Fibroblast of upper back skin (primary cell): Measurements from ENCODE around the gene AP3D1.
"Not testable (repeated sequence)": the region's sequence is repeated elsewhere in the genome, so short reads cannot be mapped to it uniquely, and the experiment has no call there.

Experiments
- DNase-seq: peaks from one replicate; pipeline ENCODE4 v3.0.0-alpha.2; 2013

Gene AP3D1

DNA sequence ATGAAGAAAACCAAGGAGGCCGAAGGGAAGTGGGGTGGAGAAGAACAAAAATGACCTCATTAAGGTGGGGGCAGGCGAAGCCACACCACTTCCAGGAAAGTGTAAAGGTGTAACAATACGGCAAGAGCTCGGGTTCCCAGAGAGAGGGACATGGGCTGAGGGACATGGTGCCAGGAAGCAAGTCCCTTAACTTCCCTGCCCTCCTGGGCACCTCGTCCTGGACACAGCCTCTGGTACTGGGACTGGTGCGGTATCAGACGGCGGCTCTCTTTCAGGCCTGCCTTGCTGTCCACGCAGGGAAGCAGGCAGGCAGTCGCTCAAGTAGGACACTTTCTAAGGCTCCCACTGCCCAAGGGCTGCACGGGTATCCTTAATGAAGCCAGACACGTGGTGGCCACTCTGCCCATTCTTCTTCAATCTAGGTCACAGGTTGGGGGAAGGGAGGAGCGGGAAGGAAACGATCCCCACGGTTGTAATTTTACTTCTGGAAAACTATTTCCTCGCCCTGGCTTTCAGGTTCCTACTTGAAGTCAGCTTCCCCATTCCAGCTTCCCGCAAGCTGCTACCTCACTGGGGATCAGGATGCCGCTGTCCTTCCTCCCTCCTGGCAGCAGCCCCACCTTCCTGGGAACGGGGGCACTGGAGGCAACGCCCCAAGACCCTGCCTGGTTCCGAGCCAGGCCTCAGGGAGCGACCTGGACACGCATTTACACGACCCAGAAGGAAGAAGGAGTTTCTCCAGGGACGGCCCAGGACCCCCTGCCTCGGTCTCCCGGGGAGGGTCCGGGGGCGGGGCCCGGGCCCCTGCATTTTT is 1.2 kb downstream of the AP3D1 start:
- no peak for DNase-seq

DNA sequence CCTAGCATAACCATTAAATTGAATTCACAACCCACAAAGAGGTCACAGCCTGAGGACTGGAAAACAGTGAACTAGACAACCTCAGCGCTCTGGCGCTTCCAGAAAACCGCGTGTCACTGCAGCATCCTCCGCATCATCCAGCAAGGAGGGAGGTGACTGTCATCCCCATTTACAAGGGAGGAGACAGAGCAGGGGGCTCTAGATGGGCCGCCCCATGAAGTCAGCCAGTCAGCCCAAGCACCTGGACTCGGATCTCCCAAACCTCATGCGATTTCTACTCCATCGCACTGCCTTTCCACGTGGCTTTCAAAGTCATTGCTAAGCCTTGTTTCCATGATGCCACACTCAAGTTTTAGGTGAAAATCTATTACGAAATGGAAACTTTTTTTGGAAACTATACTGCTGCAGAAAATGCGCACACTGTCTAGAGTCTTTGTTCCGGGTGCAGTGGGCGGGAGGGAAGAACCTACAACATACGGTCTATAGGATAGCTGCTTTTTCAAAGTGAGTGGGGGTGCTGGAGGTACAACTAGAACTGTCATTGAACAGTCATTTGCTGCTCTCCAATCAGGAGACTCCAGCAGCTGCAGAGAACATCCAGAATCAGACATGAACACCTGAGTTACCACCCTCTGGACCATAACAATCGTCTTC is 2.8 kb downstream of the AP3D1 start:
- DNase-seq = no peak

DNA sequence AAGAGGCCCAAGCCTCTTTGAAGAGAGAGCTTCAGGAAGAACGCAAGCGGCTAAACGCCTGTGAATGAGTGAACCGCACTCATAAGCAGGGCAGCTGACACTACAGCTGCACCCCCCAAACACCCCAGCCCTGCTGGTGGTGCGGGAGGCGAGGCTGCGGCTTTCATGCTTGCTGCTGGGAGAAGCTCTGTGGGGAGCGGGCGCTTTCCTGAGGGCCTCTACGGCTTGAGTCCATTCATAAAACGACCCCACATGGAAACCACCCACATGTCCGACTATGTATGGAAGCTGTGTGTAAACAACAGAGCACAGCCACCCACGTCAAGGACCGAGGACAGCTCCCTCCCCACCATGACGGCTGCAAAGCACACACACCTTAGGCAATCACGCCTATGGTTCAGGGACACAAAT is 5.5 kb downstream of the AP3D1 start:
- no peak for DNase-seq

DNA sequence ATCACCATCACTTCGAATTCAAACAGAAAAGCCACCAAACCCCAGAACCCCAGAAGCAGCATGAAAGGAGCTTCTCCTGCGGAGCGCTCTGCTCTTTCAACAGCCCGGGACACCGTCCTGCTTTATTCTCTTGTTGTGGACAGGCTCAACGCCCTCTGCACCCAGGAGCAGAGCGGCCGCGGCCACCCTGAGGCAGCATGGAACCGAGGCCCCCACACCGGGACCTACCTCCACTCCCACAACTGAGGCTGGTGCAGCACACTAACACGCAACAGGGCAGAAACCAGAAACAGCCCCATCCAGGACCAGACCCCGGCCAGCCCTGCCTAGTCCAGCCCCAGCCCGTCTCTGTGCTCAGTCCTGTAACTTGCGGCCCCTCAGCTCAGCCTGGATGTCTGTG is 7.2 kb downstream of the AP3D1 start:
- DNase-seq = no peak

DNA sequence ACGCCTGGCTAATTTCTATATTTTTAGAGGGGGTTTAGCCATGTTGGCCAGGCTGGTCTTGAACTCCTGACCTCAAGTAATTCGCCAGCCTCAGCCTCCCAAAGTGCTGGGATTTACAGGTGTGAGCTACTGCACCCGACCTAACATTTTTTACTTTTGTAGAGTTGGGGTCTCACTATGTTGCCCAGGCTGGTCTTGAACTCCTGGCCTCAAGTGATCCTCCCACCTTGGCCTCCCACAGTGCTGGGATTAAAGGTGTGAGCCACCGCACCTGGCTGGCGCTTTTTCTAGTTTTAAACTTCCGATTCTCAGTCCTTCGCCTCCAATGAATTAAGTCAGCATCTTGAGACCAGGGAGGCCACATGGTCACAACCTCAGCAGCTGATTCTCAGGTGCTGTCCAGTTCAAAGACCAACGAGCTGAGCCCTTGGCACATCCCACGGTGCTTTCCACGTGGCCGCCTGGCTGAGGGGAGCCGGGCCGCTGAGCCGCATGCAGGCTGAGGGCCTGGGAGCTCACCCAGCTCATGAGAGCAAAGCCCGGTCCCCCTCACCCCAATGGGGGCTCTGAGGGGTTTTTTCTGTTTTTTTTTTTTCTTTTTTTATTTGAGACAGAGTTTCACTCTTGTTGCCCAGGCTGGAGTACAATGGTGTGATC is 9.1 kb downstream of the AP3D1 start:
- no peak for DNase-seq

DNA sequence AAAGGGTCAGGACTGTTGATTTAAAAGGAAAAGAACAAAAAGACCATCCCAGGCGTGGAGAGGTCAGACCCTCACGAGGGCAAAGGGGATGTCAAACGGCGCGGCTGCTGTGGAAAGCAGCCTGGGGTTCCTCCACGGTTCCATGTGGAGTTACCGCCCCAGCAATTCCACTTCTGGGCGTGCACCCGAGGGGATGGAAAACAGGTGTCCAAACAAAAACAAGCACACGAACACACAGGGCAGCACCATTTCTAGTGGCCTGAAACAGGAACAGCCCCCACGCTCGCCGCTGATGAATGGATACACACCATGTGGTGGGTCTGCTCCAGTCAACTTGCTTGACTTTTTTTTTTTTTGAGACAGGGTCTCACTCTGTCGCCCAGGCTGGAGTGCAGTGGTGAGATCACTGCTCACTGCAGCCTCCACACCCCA is 11.2 kb downstream of the AP3D1 start:
- DNase-seq = no peak

DNA sequence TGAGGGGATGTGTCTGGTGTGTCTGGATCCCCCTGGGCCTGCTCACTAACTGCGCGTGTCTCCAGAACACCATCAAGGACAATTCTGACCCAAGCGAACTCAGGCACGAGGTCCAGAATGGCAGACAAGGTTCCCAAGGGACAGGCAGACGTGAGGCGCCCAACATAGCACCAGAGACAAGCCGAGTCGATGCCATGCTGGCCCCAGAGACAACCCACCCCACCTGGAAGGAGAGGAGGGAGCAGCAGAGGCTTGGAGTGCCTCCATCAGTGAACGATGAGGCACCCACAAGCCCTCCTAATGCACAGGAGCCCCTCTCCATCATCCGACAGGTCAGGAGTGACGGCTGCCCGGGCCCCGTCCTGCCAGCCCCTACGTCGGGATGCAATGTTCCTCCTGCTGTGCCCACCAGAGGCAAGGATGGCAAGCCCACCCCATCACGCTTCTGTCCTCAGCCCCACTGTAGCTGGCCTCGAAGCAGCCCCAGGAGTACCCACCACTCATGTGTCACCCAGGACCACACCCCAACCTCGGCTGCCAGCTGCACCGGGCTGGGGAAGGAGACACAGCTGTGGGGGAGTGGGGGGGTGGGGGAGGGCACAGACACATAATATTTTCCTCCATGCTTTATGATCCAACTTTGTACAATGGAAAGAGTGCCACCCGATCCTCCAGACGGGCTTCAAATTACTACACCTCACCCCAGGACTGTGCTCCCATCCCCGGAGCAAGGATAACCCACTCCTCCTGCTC is 11.8 kb downstream of the AP3D1 start:
- no peak for DNase-seq

DNA sequence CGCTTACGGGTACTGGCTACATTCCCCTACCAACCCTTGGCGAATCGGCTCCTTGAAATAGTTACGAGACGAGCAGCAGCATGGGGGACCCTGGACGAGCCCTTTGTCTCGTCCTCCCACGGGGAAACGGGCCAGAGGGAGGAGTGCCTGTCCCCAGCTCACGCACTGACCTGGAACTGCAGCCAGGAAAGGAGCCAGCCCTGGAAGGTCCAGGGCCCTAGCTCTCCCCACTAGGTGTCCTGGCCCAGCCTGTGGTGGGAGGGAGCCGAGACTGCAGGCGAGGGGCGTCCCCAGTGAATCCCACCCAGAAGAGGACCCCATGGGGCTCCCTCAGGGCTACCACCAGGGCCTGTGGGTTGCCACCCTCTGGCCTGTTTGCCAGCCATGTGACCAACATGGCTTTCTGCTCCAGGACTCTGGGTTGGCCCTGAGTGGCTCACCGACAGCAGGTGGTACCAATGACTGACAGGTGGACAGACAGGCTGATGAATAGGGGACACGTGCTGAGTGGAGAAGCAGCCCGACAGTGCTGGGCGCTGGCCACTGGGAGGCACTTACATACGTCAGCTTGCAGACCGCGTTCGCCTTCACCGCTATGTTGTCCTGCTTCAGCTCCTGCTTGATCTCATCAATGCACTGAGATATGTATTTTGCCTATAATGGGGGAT is 13.2 kb downstream of the AP3D1 start:
- DNase-seq = no peak

DNA sequence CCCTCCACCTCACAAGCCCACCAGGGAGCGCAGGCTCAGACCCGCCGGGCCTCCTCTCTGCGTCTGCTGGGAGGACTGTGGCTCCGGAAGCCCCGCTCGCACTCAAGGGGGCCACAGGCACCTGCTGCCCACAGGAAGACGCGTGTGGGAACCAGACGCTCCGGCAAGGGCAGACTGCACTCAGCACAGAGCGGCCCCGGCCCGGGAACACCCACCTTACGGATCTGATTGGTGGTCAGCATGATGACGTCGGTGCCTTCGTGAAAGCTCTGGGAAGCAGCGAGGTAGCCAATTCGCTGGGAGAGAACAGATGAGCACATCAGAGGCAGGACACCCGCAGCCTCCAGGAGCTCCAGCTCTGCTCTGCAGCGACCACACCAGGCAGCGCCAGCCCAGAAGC is 14.6 kb downstream of the AP3D1 start:
- no peak for DNase-seq

DNA sequence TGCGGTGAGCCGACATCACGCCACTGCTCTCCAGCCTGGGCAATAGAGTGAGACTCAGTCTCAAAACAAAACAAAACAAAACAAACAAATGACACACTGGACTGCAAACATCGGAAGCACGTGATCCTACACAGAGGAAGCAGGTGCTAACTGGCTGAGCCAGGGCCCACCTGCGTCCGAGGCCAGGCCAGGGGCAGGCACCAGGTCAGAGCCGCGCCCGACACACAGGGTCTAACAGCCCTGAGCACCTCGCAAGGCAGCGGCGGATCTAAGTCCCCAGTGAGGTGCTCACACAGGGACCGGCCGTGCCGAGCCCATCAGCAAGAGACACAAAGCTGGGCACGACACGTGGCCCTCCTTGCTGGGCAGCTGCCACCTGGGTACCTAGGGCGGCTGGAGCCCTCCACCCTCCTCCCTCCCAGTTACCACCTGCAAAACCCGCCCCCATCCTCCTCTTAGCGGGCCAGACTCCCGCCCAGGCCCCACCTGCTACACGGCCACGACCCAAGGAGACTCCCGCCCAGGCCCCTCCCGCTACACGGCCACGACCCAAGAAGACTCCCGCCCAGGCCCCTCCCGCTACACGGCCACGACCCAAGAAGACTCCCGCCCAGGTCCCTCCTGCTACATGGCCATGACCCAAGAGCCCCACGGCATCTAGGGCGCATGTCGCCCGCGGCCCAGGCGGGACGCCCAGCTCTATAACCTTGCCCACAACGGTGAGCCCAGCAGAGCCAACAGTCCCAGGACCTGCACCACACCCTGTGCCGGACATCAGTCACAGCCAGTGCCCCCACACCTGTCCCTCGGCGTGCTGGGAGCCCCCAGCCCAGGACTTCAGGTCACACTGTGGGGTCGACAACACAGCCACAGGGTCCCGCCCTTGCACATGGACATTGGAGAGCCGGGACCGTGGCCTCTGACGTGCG is 15.6 kb downstream of the AP3D1 start:
- no peak for DNase-seq

DNA sequence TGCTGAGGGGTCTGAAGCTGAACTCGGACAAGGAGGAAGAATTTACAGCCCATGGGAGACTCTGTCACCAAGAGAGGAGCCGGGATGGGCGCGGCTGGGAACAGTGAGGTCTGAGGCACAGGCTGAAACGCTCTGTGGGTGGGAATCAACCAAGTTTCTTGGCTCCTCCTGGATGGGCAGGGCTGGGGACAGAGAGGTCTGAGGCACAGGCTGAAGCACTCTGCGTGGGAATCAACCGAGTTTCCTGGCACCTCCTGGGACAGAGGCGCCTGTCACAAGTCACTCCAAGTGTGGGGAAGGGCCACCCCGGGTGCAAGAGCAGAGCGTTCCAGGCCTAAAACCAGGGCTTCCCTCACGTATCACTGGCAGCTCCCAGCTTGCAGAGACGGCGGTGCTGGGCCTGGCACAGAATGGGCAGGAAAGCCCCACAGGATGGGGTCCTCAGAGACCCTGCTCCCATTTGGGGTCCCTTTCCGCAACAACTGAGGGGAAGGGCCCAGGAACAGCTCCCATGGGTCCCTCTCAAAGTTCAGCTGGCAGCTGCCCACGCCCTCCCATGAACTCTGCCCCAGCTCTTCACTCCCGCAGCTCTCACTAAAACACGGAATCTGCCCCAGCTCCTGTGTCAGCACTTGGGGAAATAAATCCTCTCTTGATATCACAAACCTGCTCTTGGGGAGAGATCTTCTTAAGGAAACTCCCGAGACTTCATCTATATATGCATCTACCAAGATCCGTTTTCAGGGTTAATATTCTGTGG is 18.5 kb downstream of the AP3D1 start:
- no peak for DNase-seq

DNA sequence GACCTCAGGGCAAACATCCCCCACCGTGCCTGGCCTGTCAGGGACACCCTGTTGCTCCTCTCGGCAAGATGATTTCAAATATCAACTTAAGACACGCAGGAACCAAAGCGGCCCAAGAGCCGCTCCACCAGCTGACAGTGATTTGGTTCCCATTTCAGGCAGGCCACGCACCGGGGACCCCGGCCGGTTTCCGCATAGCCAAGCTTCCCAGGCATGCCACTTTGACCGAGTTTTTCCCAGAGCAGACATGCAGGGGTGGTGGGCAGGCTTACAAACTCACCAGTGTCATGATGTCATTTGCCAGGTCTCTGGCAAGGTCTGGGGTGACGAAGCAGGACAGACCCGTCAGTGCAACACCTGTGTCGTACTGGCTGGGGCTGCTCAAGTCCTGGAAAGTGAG is 19.2 kb downstream of the AP3D1 start:
- DNase-seq = no peak

DNA sequence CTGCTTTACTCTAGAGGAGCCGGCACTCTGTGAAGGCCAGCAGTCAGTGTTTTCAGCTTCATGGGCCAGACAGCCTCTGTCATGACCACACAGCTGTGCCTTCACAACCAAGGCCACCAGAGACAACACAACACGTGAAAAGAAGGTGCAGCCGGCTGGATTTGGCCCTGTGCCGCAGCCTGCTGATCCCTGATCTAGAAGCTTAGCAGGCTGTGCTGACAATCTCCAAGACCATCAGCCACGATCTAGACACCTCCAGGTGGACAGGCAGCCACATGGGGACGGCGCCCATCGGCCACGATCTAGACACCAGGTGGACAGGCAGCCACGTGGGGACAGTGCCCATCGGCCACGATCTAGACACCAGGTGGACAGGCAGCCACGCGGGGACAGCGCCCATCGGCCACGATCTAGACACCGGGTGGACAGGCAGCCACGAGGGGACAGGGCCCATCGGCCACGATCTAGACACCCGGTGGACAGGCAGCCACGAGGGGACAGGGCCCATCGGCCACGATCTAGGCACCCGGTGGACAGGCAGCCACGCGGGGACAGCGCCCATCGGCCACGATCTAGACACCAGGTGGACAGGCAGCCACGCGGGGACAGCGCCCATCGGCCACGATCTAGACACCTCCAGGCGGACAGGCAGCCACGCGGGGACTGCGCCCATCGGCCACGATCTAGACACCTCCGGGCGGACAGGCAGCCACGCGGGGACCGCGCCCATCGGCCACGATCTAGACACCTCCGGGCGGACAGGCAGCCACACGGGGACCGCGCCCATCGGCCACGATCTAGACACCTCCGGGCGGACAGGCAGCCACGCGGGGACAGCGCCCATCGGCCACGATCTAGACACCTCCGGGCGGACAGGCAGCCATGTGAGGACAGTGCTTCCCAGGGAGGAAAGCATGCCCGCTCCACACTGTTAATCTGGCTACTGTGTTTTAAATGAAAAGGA is 20.1 kb downstream of the AP3D1 start:
- not testable (repeated sequence) for DNase-seq

DNA sequence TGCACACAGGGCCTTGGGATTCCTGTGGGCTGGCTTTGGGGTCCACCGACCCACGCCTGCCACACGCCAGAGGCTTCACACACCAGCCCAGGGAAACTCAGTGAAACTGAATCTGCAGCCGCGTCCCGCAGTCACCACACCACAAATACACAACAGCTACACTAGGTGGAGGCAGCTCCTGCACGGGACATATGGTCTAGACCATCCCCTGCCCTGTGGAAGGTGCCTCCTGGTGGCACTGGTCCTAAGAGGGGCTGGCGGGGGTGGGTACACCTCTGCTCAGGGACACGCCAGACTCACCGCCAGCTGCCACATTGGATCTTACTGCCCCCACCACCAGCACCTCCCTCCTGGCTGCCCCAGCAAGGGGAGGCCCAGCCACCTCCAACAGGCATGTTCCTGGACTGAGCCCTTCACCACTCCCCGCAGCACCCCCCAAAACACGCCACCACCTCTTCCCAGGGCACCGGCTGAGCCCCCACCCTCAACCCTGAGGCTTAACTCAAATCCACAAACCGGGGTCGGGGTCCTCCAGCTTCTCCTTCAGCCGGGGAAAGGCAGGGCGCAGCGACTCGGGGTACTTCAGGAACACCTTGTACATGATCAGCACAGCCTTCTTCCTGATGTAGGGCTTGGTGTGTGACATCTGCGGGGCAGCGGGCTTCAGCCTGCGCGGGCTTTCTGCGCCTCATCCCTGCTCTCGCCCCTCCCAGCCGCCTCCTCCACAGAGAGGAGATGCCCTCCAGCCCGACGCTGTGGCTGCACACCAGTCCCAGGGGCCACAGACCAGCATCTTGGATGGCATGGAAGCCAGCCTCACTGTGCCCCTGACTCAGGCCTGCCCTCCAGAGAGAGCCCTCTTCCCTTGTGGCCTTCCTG is 21.2 kb downstream of the AP3D1 start:
- DNase-seq = no peak

DNA sequence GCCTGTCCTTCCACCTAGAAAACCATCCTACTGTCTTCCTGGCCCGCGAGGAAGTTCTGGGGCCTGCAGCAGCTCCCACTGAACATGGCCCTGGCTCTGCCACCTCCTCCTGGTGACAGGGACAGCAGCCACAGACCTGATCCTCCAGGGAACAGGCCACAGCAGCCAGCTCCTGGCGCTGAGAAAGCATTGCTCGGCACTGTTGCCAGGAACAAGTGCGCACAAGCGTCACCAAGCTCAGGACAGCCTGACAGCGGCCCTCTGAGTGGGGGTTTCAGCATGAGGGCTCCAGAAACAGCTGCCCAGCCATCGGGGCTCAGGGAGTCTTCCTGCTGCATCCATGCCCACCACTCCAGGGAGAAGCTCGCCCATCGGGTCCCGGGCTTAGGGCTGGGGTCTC is 21.9 kb downstream of the AP3D1 start:
- no peak for DNase-seq

DNA sequence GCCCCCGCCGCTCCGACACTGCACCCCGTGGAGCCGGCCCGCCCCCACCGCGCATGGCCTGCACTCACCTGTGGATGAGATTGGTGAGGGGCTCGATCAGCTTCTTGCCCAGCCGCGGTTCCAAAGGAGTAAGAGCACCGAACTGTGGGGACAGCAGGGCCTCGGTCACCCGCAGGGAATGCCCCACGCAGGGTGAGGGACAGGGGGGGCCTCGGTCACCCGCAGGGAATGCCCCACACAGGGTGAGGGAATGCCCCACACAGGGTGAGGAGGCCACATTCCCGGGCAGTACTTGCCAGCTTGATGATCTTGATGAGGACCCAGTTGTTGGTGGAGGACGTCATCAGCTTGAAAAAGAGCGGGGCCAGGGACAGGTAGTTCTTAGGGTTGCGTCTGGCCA is 22.3 kb downstream of the AP3D1 start:
- no peak for DNase-seq

DNA sequence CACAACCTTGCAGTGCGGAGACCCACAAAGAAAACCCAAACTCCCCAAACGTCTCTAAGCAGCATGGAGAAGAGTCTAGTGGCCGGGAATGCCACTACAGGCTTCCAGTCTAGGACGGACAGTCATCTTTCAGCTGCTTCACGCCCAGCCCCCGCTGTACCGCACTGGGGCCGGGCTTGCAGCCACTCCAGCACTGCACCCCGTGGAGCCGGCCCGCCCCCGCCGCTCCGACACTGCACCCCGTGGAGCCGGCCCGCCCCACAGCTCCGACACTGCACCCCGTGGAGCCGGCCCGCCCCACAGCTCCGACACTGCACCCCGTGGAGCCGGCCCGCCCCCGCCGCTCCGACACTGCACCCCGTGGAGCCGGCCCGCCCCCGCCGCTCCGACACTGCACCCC is 23.1 kb downstream of the AP3D1 start:
- not testable (repeated sequence) for DNase-seq

DNA sequence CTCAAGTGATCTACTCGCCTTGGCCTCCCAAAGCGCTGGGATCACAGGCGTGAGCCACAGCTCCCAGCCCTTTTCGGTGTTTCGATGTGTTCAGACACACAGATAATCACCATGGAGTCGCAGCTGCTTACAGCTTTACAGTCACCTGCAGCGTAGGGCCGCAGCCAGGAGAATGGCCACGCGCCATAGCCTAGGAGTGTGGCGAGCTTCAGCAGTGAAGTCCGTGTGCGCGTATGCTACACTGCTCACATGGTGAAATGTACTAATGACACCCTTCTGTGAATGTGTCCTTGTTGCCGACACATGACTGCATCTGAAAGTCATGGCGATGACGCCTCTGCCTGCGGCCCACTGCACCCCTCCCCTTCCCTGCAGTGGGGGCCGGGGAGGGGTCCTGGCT is 23.6 kb downstream of the AP3D1 start:
- no peak for DNase-seq
